ENCODE results near the gene PHIP.

DNA sequence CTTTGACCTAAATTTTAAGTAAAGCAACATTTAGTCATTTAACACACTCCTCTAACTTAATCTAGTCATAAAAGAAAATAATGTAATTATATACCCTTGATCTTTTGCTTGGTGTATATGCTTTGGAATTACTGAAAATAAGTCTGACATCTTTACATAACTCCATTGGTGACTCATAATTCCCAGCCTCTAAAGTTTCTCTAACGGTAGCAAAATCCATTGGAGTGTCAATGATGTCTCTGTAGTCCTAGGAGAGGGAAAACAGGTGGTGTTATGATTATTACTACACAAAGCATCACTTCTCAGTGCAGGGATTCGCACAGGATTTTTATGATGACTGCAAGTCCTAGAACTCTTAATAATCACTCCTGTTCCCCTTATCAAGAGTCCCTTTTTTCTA is 130.5 kb downstream of the PHIP start:
- TF ChIP-seq EGR1 (IDR thresholded peaks at IDR 0.05; ENCODE audit: borderline replicate concordance, low read depth, low read length) = no peak
- no peak for TF ChIP-seq HDAC2 (IDR thresholded peaks at IDR 0.05; ENCODE audit: borderline replicate concordance in 1 of 2, low read depth in 2 of 2, low read length in 2 of 2)

Measured in H1 (cell line).